Measurements from ENCODE around the gene ACTL7A.
"Not testable (repeated sequence)": the region's sequence is repeated elsewhere in the genome, so short reads cannot be mapped to it uniquely, and the experiment has no call there.

ACTL7A gene

DNA sequence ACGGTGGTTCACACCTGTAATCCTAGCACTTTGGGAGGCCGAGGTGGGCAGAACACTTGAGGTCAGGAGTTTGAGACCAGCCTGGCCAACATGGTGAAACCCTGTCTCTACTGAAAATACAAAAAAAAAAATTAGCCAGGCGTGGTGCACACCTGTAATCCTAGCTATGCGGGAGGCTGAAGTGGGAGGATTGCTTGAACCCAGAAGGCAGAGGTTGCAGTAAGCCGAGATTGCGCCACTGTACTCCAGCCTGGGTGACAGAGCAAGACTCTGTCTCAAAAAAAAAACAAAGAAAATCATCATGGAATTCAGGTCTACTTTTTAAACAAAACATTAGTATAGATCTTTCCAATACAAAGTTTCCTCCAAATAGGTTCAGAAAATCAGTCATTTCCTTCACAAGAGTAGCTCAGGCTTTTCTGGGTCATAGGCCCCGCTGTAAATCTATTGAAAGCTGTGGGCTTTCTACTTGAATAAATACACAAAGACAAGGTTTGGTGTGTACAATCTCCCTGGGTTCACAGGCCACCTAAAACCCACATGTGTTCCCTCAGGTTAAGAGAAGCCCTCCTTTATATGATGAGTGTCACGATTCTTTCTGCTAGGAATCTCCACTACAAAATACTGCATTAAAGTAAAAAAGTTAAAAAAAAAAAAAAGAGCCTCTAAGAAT is 37.1 kb downstream of the ACTL7A start:
- H3K36me3 ChIP-seq (ENCODE audit: control insufficient read depth, insufficient read depth, low read length) = peaks cover 90% of the 10 kb centered on the region
- not testable (repeated sequence) for H3K4me1 ChIP-seq (ENCODE audit: control insufficient read depth, insufficient read depth, low read length); H3K9ac ChIP-seq (ENCODE audit: low read depth, low read length); H3K27me3 ChIP-seq (ENCODE audit: control insufficient read depth, insufficient read depth, low read length); H3K9me3 ChIP-seq (ENCODE audit: control insufficient read depth, insufficient read depth, low read length); H3K4me3 ChIP-seq (ENCODE audit: low read depth, low read length); H3K27ac ChIP-seq (ENCODE audit: low read depth, low read length)

DNA sequence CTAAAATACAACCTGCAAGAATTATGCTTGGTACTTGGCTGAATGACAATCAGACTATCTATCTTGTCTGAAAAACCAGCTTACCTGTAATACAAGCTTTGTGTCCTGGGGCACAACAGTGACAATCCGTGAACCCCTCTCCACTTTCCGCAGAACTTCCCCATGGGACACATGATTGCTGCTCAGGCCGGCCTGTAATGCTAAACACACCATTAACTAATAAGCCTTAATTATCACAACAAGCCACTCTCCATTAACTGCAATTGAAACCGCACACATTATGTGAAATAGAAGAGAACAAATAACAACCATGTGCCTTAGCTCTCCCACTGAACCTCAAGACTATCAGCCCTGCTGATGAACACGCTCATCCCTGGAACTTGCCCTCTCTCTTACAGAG is 38.1 kb downstream of the ACTL7A start:
- peaks cover 90% of the 10 kb centered on the region for H3K36me3 ChIP-seq (ENCODE audit: control insufficient read depth, insufficient read depth, low read length)
- no peaks in the 10 kb centered on the region for H3K9me3 ChIP-seq (ENCODE audit: control insufficient read depth, insufficient read depth, low read length)
- no peaks in the 10 kb centered on the region for H3K27me3 ChIP-seq (ENCODE audit: control insufficient read depth, insufficient read depth, low read length)
- no peak overlapping the region for H3K27ac ChIP-seq (ENCODE audit: low read depth, low read length)
- H3K9ac ChIP-seq (ENCODE audit: low read depth, low read length) = no peak overlapping the region
- H3K4me1 ChIP-seq (ENCODE audit: control insufficient read depth, insufficient read depth, low read length) = no peaks in the 10 kb centered on the region
- no peak overlapping the region for H3K4me3 ChIP-seq (ENCODE audit: low read depth, low read length)

DNA sequence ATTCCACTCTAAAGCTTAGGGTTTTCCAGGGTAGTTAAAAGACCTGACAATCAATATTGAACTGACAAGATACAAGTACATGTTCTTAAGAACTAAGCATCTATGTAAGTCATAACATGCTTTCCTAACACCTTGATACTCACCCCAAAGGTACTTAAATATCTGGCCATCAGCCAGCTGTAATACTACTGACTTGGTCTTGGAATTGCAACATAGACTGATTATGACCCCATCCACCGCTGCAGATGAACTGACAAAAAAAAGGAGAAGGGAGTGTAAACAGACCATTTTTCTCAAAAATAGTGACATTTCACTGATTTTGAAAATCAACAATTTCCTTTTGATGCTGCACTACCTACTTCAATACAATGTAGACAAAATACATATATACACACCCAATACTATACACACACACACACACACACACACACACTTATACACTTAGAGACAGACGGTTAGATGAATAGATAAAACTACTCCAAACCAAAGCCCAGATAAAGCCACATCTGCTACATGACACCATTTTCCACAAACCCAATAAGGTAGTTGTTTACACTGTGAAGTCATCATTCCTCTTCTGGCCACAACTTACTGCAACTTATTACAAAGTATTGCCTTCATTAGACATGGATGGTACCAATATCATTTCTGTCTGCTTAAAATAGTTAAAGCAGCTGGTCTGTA is 41.5 kb downstream of the ACTL7A start:
- Histone ChIP-seq H3K9me3 (ENCODE audit: control insufficient read depth, insufficient read depth, low read length) (no peaks in the 10 kb centered on the region), H3K27me3 (ENCODE audit: control insufficient read depth, insufficient read depth, low read length) (no peaks in the 10 kb centered on the region), H3K4me1 (ENCODE audit: control insufficient read depth, insufficient read depth, low read length) (no peaks in the 10 kb centered on the region), H3K4me3 (ENCODE audit: low read depth, low read length) (no peak overlapping the region), H3K36me3 (ENCODE audit: control insufficient read depth, insufficient read depth, low read length) (peaks cover 92% of the 10 kb centered on the region), H3K27ac (ENCODE audit: low read depth, low read length) (no peak overlapping the region), H3K9ac (ENCODE audit: low read depth, low read length) (no peak overlapping the region)

DNA sequence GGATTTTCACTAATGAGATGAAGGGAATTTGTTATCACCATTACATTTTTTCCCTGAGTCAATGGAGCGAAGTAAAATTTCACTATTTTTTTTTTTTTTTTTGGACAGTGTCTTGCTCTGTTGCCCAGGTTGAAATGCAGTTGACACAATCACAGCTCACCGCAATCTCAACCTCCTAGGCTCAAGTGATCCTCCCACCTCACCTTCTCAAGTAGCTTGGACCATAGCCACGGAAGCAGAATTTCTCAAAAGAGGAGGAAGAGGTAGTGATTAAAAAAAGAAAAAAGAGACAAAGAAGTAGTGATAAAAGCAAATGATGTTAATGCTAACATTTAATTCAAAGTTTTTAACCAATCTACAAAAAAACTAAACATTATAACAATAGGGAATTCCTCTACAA is 42.1 kb downstream of the ACTL7A start:
- Histone ChIP-seq H3K9me3 (ENCODE audit: control insufficient read depth, insufficient read depth, low read length) (no peaks in the 10 kb centered on the region), H3K27me3 (ENCODE audit: control insufficient read depth, insufficient read depth, low read length) (no peaks in the 10 kb centered on the region), H3K27ac (ENCODE audit: low read depth, low read length) (no peak overlapping the region), H3K4me3 (ENCODE audit: low read depth, low read length) (no peak overlapping the region), H3K36me3 (ENCODE audit: control insufficient read depth, insufficient read depth, low read length) (peaks cover 94% of the 10 kb centered on the region), H3K9ac (ENCODE audit: low read depth, low read length) (no peak overlapping the region), H3K4me1 (ENCODE audit: control insufficient read depth, insufficient read depth, low read length) (no peaks in the 10 kb centered on the region)

DNA sequence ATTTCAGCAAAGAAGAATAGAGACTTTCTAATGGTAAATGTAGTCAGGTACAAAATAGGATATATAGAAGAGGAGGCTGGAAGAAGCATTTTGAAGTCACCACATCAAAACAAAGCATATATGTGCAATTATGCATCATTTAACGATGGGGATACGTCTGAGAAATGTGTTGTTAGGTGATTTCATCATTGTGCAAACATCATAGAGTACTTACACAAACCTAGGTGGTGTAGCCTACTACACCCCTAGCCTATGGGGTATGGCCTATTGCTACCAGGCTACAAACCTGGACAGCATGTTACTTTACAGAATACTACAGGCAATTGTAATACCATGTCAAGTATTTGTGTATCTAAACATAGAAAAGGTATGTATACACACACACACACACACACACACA is 43.4 kb downstream of the ACTL7A start:
- Histone ChIP-seq H3K36me3 (ENCODE audit: control insufficient read depth, insufficient read depth, low read length) (peaks cover 95% of the 10 kb centered on the region), H3K27ac (ENCODE audit: low read depth, low read length) (no peak overlapping the region), H3K4me1 (ENCODE audit: control insufficient read depth, insufficient read depth, low read length) (no peaks in the 10 kb centered on the region), H3K27me3 (ENCODE audit: control insufficient read depth, insufficient read depth, low read length) (no peaks in the 10 kb centered on the region), H3K9me3 (ENCODE audit: control insufficient read depth, insufficient read depth, low read length) (no peaks in the 10 kb centered on the region), H3K4me3 (ENCODE audit: low read depth, low read length) (no peak overlapping the region), H3K9ac (ENCODE audit: low read depth, low read length) (no peak overlapping the region)

DNA sequence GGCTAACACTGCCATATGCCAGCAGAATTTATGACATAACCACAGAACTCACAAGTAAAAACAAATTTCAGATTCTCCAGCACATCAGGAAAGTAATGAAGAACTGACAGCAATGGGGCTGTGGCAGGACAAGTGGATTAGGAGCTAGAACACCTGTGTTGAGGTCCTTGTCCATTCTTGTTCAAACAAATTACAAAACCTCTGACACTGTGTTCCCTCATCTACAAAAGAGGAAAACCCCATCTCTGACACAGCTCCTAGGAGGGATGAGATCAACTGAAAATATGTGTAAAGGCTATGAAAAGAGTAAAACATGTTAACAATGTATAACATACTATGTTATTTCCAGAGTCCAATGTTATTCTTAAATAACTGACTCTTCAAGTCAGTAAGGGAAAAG is 48.3 kb downstream of the ACTL7A start:
- Histone ChIP-seq H3K27me3 (ENCODE audit: control insufficient read depth, insufficient read depth, low read length) (no peaks in the 10 kb centered on the region), H3K36me3 (ENCODE audit: control insufficient read depth, insufficient read depth, low read length) (peaks cover 94% of the 10 kb centered on the region), H3K9me3 (ENCODE audit: control insufficient read depth, insufficient read depth, low read length) (no peaks in the 10 kb centered on the region), H3K4me1 (ENCODE audit: control insufficient read depth, insufficient read depth, low read length) (no peaks in the 10 kb centered on the region), H3K9ac (ENCODE audit: low read depth, low read length) (no peak overlapping the region), H3K27ac (ENCODE audit: low read depth, low read length) (no peak overlapping the region), H3K4me3 (ENCODE audit: low read depth, low read length) (no peak overlapping the region)

DNA sequence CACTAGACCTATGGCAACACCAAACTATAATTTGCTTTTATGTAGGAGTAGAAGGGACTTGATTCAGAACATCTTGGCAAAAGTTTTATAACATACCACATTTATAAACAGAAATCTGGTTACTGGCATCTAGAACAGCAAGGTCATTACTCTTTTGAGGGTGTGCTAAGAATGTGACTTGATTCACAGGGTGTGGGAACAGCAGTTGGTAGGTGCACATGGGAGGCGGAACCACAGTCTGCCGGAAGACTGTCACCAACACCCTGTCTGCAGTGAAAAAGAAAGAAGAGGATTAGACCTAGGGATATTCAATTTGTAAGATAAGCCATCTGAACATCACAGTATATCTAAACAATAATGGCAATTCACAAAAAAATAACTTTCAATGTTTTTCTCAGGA is 48.8 kb downstream of the ACTL7A start:
- H3K27me3 ChIP-seq (ENCODE audit: control insufficient read depth, insufficient read depth, low read length) = no peaks in the 10 kb centered on the region
- H3K27ac ChIP-seq (ENCODE audit: low read depth, low read length) = no peak overlapping the region
- H3K4me1 ChIP-seq (ENCODE audit: control insufficient read depth, insufficient read depth, low read length) = no peaks in the 10 kb centered on the region
- no peaks in the 10 kb centered on the region for H3K9me3 ChIP-seq (ENCODE audit: control insufficient read depth, insufficient read depth, low read length)
- H3K4me3 ChIP-seq (ENCODE audit: low read depth, low read length) = no peak overlapping the region
- no peak overlapping the region for H3K9ac ChIP-seq (ENCODE audit: low read depth, low read length)
- peaks cover 94% of the 10 kb centered on the region for H3K36me3 ChIP-seq (ENCODE audit: control insufficient read depth, insufficient read depth, low read length)

DNA sequence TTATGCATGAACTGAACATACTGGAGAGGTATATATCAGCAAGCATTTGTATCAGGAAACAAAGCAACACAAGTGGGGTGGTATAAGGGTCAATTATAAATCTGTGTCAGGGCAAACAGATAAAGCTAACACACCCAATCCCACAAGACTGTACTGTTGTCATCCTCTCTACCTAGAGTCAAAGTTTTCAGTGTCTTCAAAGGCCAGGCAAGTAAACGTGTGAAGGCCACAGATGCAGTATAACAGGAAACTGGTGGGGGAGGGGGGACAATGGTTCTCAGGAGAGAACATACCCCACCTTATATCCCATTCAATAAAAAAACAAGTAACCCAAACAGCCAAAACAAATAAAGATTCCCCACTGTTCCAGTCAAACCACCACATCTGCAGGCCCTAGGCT is 49.8 kb downstream of the ACTL7A start:
- H3K4me3 ChIP-seq (ENCODE audit: low read depth, low read length) = no peak overlapping the region
- peaks cover 94% of the 10 kb centered on the region for H3K36me3 ChIP-seq (ENCODE audit: control insufficient read depth, insufficient read depth, low read length)
- no peaks in the 10 kb centered on the region for H3K4me1 ChIP-seq (ENCODE audit: control insufficient read depth, insufficient read depth, low read length)

More for the DNA sequence above, 49.8 kb downstream of the ACTL7A start:
- no peaks in the 10 kb centered on the region for H3K9me3 ChIP-seq (ENCODE audit: control insufficient read depth, insufficient read depth, low read length)
- H3K27me3 ChIP-seq (ENCODE audit: control insufficient read depth, insufficient read depth, low read length) = no peaks in the 10 kb centered on the region
- H3K9ac ChIP-seq (ENCODE audit: low read depth, low read length) = no peak overlapping the region
- no peak overlapping the region for H3K27ac ChIP-seq (ENCODE audit: low read depth, low read length)
